ENCODE measurements around the gene MARVELD3.

The MARVELD3 gene

DNA sequence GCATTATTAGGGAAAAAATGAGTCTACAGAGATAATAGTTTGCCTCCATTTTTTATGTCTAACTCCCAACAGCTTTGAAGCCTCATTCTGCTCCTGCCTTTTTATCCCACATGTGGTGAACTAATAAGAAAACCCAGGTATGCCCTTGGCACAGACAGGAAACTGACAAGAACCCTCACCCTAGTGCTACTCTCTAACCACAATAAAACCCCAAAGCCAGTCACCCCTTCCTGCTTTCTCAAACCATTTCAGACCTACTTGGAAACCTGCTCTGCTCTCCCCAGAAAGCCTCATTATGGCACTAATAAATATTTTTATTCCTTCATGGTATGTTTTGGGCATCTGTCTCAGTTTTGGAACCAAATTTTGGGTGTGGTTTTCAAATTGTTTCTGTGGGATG lies 3.9 kb upstream of the MARVELD3 start:
- DNase-seq (ENCODE audit: low read depth in 2 of 3, low spot score in 2 of 3) = no peak

DNA sequence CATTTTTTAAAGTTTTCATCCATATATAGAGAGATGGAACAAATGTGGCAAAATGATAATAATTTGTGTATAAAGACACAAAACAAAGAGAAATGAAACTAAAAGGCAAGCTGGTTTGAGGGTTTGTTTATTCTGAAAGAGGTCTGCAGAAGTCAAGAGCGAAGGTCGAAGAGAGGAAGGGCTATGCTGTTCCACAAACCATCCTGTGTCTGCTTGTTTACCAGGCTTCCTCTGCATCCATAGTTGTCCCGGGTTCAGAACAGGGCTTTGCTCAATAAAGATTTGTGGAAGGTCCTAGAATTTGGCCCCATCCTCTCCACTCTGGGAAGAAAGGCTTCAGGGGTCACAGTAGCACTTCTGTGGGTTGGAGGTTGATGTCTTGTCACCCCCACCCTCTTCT lies 2.4 kb upstream of the MARVELD3 start:
- no peak for DNase-seq (ENCODE audit: low read depth in 2 of 3, low spot score in 2 of 3)

DNA sequence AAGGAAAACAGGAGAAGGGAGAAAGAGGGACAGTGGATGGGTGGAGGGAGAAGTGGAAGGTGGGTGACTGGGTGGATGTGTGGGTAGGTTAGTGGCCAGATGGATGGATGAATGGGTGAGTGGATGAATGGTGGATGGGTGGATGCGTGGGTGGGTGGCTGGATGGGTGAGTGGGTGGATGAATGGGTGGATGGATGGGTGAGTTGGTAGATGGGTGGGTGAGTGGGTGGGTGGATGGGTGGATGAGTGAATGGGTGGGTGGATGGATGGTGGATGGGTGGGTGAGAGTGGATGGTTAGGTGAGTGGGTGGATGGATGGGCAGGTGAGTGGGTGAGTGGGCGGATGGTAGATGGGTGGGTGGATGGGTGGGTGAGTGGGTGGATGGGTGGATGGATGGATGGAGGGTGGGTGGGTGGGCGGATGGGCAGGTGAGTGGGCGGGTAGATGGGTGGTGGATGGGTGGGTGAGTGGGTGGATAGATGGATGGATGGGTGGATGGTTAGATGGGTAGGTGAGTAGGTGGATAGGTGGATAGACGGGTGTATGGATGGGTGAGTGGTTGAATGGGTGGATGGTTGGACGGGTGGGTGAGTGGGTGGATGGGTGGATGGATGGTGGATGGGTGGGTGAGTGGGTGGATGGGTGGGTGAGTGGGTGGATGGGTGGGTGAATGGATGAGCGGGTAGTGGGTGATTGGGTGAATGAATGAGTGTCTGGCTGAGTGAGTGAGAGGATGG lies 702 bp upstream of the MARVELD3 start:
- no peak for DNase-seq (ENCODE audit: low read depth in 2 of 3, low spot score in 2 of 3)

DNA sequence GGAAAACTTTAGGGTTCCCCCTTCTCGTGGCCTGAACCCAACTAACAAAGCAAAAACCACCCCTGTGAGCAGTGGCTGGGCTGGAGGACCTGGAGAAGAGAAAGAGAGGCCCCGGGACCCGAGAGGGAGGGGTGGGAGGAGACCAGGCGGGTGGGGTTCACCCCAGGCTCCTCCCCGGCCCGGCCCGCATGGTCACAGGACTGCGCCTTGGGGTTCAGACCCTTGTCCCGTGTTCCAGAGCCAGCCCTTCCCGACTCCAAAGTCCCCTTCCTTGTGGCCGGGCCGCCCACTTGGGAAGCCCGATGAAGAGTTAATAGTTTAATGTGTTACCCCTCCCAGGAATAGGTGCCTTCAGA lies 852 bp downstream of the MARVELD3 start:
- no peak for DNase-seq (ENCODE audit: low read depth in 2 of 3, low spot score in 2 of 3)

DNA sequence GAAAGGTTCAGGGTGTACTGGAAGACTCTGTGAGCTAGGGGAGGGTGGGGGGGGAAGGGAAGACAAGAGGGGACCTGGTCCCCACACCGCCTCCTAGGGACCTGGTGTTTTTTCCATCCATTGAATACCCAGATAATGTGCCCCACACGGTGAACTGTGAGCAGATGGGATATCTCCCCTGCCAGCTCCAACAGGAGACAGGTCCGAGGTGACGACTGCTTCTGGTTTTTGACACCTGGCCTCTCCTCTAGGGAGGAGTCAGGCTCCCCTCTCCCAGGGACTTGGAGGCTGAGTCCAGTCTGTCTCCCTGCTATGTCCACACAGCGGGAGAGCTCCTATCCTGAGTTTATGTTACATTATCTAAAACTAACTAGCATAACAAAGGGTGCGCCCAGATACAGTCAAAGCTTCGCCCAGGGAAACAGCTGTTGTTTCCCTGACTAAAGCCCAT lies 1.8 kb downstream of the MARVELD3 start:
- DNase-seq (ENCODE audit: low read depth in 2 of 3, low spot score in 2 of 3) = no peak

DNA sequence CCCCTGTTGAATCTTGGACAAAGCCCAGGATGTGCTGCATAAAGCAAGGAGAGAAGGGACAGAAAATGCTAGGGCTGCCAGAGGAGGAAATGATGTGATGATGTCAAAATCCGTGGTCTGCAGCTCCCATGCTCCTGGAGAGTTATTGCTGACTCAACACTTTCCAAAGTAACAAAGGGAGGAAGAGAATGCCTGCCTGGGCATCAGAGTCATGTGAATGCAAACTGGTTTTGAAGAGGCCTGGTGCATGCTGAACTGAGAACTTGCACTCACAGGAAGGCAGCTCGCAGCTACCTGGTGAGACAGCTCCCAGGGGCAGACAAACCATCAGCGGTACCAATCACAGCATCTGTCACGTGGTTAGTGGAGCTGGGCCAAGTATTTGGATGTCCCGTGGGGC lies 2.8 kb downstream of the MARVELD3 start:
- DNase-seq (ENCODE audit: low read depth in 2 of 3, low spot score in 2 of 3) = no peak

DNA sequence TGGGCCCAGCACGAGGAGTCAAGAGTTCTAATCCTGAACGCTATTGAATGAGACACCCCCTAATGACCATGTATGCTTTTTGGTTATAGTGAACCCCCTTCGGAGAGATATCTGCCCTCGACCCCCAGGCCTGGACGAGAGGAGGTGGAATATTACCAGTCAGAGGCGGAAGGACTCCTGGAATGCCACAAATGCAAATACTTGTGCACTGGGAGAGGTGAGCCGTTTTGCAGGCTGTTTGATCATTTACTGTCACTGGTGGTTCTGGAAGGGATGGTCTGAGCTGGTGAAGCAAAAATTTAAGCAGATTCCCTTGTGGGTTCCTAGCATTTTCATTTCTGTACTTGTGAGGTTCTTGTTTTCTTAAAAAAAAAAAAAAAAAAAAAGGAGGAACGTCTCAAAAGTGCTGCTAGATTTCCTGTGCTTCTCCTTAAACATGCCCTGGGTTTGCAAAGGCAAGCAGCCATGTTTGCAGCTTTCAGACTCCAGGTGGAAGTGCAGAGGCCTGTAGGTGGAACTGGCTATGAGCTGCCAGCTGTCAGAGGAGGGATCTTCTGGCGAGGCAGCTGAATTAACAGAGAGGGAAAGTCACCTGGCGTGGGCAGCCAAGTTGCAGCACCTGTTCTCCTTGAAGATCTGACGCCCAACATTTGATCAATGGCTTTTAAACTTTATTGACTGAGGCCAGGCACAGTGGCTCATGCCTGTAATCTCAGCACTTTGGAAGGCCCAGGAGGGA lies 3.5 kb downstream of the MARVELD3 start:
- DNase-seq (ENCODE audit: low read depth in 2 of 3, low spot score in 2 of 3) = no peak

DNA sequence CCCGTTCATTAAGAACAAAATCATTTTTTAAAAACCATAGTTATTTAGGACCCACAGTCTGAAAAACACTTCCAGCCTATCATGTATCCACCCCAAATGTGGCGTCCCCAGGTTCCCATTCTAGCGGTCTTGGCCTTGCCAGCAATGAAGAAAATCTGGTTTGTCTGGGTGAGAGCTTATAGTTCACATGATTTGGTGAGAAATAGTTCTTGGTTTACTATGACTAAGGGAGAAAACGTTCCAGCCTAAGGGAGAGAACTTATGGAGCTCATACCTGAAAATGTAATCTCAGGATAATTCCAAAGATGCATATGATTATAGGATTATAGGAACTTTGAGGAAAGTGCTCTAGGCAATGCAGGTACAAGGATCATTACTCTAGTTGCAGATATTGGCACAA lies 4.8 kb downstream of the MARVELD3 start:
- no peak for DNase-seq (ENCODE audit: low read depth in 2 of 3, low spot score in 2 of 3)

DNA sequence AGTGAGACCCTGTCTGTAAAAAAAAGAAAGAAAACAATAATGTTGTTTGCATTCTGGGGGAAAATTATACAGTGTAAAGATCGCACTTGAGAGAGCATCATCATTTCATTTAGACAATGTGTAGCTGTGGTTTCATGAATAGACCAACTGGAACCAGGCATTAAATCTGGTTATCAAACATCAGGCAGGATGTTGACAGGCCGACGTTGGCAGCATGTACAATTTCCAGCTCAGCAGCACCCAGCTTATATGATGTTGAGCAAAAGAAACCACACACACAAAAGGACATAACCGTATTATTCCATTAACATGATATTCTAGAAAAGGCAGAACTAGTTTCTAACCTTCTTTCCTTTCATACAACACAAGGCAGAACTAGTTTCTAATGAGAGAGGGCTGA lies 5.8 kb downstream of the MARVELD3 start:
- DNase-seq (ENCODE audit: low read depth in 2 of 3, low spot score in 2 of 3) = no peak

DNA sequence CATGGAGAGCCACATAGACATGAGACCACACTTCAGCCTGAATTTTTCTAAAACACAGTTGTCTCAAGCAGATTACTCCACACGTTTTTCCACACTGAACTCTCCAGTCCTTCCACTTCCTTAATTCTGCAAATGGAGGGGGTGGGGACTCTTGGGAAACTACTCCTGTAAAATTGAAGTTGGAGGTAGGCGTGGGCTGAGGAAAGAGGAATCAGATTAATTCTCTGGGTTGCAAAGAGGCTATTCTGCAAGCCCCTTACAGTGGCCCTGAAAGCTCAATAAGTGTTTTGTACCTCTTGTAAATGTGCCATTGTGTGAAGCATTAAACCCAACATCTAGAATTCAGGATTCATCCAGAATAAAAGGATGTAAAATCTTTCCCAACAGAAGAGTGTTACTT lies 9.6 kb downstream of the MARVELD3 start:
- no peak for DNase-seq (ENCODE audit: low read depth in 2 of 3, low spot score in 2 of 3)

DNA sequence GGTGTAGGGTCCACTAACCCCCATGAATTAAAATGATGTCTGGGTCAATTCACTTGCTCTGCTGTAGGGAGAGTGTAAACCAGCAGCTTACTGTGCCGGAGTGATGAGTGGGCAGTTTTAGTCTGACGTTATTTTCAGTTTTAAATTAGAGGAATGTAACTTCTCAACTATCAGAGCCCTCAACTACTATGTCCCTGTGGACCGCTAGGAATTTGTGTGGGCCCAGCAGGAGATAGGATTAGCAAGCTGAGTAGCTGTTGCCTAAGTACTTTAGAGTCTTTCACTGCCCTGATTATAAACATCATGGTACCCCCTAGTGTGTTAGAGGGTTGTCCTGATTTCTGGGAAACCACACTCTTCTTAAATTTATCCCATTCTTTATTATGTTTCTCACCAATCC lies 11.4 kb downstream of the MARVELD3 start:
- DNase-seq (ENCODE audit: low read depth in 2 of 3, low spot score in 2 of 3) = no peak

DNA sequence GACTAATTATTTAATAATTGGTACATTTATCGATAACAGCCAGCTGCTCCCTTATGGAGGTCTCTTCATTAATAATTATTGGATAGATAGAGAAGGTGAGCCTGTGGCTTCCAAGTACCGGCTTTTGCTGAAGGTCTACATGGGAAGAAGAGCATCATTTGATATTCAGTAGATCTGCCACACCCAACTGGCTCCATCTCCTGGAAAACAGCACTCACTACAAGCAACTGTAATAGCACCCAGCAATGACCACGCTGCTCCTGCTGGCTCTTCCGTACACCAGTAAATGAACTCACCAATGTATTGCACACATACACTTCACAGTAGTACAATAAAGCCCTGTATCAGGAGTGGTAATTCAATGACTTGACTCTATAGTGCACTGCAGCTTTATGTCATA lies 19.5 kb downstream of the MARVELD3 start:
- DNase-seq (ENCODE audit: low read depth in 2 of 3, low spot score in 2 of 3) = no peak

DNA sequence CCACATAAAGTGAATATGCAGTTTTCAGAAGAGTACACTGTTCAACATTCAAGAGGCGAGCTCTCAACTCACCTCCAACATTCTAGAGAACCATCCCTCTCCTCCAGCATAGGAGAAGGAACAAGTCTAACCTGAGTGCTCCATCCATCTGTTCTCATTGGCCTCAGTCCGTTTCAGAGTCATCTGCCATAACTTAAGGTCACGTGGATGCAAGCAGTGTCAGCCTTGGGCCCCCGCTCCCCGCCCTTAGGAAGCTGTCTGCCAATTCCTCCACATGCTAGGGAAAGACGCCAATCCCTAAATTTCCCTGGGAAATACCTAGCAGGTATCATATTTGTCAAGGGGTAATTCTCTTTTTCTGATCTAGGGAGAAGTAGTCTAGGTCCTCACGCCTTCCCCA lies 21.4 kb downstream of the MARVELD3 start:
- DNase-seq (ENCODE audit: low read depth in 2 of 3, low spot score in 2 of 3) = no peak

DNA sequence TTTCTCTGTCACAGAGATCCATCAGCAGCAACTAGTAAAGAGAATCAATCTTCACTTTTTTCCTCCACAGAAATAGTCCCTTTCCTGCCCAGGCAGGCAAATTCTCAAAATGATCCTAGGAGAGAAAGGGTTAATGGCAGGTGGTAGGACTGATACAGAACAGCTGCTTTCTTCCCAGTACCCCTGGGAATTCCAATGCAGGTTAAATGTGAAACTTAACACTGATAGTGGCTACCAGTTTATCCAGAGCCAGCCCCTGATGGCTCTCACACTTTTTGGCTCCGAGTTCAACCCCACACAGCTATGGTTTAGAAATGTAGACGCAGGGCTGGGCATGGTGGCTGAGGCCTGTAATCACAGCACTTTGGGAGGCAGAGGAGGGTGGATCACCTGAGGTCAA lies 22.2 kb downstream of the MARVELD3 start:
- DNase-seq (ENCODE audit: low read depth in 2 of 3, low spot score in 2 of 3) = no peak

DNA sequence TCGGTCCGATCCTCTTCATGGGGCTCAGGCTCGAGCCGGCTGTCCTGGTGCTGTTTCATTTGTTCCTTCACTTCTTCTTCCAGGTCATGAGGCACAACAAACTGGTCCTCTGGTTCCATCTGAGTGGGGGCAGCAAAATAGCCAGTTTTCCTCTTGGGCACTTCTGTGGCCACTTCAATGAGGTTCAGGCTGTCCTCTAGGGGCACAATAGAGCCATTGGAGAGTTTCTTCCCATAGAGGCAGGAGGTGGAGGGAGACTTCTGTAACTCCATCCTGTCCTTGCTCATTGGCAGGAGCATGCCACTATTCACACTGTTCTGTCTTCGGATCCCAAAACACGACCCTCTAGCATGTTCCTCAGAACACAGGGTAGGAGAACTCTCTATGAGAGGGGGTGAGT lies 22.9 kb downstream of the MARVELD3 start:
- DNase-seq (ENCODE audit: low read depth in 2 of 3, low spot score in 2 of 3) = no peak

DNA sequence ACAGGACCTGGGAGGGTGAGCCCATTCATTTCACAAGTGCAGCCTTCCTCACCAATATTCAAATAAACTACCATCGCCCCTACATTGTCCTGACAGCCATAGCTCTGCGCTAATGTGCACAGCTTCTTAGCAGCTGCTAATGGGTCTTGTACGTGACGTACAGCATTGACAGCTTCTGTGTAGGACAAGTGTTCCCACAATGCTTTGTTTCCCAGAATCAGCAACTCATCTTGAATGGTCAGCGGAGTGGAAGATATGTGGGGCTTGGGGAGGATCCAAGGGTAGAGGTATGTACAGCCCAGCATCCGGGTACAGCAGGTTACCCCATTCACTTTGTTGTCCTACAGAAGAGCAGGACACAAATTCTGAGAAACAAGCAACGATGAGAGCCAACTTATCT lies 23.7 kb downstream of the MARVELD3 start:
- DNase-seq (ENCODE audit: low read depth in 2 of 3, low spot score in 2 of 3) = no peak

DNA sequence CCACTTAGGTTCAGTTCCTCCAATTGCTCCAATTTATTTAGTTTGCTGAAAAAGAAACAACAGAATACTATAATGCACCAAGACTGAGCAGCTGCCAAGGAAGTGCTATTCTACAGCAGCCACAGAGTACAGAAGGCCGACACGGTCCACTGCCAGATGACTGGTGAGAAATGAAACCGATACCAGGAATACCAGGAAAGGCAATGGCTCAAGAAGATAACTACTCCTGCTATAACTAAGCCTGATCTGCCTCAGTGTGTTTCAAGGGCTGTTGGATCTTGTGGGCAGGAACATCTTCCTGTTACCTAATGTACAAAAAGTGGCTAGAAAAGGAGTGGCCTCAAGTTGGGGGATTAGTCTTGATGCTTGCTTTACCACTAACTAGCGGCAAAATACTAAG lies 32.8 kb downstream of the MARVELD3 start:
- DNase-seq (ENCODE audit: low read depth in 2 of 3, low spot score in 2 of 3) = no peak

DNA sequence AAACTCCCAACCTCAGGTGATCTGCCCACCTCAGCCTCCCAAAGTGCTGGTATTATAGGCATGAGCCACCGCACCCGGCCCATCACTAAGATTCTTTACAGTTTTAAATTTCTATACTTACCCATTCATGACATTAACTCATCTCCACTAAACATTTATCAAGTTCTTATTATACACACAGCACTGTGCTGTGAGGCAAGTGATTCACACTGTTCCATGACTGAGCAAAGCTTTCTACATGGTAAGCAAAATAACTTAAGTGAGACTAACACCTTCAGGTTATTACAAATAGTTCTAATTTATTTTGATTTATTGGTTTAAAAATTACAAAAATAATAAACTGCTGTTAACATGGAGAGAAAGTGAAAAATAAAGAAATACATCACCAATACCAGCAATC lies 33.5 kb downstream of the MARVELD3 start:
- DNase-seq (ENCODE audit: low read depth in 2 of 3, low spot score in 2 of 3) = no peak

DNA sequence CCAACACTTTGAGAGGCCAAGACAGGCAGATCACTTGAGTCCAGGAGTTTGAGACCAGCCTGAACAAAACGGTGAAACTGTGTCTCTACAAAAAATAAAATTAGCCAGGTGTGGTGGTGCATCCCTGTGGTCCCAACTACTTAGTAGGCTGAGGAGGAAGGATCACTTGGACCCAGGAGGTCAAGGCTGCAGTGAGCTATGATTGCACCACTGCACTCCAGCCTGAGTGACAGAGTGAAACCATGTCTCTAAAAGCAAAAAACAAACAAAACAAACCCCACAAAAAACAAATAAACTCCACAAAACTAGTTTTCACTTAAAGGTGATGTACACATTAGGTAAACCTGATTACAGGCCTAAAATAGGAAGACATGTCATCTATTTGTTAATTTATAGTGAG lies 40.3 kb downstream of the MARVELD3 start:
- no peak for DNase-seq (ENCODE audit: low read depth in 2 of 3, low spot score in 2 of 3)

DNA sequence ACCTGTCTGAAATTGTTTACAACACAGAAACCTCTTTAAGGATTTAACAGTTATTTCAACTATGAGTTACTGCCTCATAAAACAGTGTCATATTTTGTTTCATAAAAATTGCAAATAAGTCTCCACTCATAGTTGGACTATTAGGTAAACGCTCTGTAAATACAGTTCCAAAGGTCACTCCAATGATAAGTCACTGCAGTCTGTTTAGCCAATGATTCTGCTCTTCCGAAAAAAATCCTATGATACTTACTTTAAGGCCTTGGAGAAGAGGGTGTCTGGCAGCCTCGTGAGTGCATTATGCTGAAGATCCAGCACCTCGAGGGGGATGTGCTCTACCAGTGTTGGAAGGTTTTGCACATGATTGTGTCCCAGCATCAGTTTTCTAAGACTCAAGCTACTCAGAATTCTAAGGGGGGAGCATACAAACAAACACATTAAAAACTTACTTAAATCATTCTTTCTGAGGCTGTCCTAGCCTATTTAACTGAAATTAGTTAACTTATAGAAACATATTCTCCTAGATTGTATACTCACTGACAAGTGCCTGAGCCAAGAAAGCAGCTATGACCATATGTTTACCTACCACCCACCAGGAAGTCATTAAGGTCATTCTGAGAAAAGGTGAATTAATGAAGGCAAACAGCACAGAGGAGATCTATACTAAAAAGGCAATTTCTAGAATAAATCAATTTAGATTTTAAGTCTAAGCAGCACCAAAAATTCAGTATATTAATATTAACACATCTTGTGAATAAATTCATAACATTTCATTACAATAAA lies 41.1 kb downstream of the MARVELD3 start:
- no peak for DNase-seq (ENCODE audit: low read depth in 2 of 3, low spot score in 2 of 3)

DNA sequence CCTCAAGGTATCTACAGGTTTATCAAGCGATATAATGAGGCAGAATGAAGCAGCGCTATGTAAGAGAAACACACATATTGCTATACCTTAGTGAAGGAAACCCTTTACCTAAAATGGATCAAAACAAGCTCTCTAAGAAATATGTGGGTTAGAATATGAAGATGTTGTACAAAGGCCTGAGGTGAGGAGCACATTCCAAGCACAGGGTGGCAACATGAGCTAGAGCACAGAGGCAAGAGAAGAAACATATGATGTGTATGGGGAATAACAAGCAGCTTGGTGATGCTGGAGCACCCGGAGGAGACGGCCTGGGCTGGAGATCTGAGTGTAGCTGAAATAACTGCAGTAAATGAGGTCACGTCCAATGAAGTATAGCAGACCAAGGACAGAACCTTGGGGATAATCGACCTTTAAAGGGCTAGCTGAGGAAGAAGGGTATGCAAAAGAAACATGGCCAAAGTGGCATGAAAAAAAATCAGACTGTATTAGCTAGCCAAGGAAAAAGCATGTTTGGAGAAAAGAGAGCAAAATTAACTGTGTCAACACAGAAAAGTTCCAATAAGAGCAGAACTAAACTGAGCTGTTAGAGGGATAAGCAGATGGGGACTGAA lies 44.0 kb downstream of the MARVELD3 start:
- DNase-seq (ENCODE audit: low read depth in 2 of 3, low spot score in 2 of 3) = no peak

DNA sequence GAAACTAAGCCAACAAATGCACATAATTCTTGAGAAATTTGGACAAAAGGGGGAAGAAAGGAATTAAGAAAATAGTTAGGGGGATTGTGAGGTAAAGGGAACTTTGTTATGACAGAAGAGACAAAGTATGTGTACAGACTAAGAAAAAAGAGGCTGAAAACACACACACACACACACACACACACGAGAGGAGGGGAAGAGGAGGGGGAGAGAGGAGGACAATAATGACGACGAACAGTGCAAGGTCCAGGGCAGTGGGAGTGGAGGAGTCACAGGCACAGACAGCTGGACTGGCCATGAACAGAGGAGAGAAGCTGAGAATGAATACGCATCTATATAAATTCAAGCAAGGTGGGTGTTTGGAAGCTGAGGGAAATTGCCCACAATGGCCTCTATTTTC lies 44.6 kb downstream of the MARVELD3 start:
- no peak for DNase-seq (ENCODE audit: low read depth in 2 of 3, low spot score in 2 of 3)
